Activated CD4-positive, alpha-beta T cell treated with anti-CD3 and anti-CD28 coated beads, Interleukin-10, Interleukin-2, amounts not matched to agents 100 ng/mL and 50 ng/mL, durations not matched to agents 16 hours and 8 hours (primary cell): ENCODE results near the gene PLA2G12B.

Experiments used
- DNase-seq: peaks from one replicate; pipeline ENCODE4 v3.0.0-alpha.2; 2020

Gene PLA2G12B

GRCh38 chr10:72888151-72888638, 66.4 kb downstream of the PLA2G12B start:
- no peak for DNase-seq

GRCh38 chr10:72887043-72887442, 67.6 kb downstream of the PLA2G12B start:
- no peak for DNase-seq

- no peak for DNase-seq
Measured at GRCh38 chr10:72886621-72887020, 68.0 kb downstream of the PLA2G12B start.

GRCh38 chr10:72885953-72886352, 68.7 kb downstream of the PLA2G12B start:
- DNase-seq: no peak
